ENCODE data around the gene ARVCF.

DNA sequence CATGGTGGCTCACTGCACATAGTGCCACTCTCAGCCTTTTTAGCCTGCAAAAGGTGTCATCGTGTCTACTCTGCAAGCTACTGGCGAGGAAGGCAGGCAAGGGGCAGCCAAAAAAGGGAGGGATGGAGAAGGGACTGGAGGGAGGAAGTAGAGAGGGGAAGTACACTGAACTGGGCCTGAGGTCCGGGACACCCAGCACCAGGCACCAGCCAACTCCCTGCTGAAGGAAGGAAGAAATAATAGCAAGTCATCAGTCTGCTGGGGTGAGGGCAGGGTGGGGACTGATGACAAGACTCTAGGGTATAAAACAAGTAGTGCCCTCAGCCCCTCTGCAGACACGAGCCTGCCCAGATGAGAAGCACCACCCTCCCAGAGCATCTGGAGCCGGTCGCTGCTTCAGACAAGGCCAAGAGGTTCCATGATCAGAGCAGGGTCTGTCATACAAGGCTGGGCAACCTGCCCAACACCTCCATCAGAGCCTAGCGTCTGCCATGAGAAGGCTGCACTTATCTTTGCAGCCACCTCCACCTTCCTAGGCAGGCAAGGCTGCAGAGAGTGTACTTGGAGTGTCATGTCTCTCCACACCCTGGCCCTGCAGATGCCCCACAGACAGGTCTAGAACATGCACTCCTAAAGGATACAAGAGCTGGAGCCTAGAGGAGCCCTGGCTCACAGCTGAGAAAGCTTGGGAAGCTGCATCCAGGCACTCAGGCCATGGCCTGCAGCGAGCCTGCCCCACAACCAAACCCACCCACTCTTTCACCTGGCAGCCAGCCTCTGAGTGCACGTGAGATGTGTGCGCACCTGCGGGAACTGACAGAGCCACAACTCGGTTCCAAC, 84.0 kb downstream of the ARVCF start:
- TF ChIP-seq, protein P1, sequence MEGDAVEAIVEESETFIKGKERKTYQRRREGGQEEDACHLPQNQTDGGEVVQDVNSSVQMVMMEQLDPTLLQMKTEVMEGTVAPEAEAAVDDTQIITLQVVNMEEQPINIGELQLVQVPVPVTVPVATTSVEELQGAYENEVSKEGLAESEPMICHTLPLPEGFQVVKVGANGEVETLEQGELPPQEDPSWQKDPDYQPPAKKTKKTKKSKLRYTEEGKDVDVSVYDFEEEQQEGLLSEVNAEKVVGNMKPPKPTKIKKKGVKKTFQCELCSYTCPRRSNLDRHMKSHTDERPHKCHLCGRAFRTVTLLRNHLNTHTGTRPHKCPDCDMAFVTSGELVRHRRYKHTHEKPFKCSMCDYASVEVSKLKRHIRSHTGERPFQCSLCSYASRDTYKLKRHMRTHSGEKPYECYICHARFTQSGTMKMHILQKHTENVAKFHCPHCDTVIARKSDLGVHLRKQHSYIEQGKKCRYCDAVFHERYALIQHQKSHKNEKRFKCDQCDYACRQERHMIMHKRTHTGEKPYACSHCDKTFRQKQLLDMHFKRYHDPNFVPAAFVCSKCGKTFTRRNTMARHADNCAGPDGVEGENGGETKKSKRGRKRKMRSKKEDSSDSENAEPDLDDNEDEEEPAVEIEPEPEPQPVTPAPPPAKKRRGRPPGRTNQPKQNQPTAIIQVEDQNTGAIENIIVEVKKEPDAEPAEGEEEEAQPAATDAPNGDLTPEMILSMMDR (IDR thresholded peaks at IDR 0.05) = no peak
- no peak for TF ChIP-seq POLR2A (IDR thresholded peaks at IDR 0.05; ENCODE audit: low read depth)
- TF ChIP-seq EP300 (IDR thresholded peaks at IDR 0.05) = no peak
- TF ChIP-seq POLR2AphosphoS5 (IDR thresholded peaks at IDR 0.05) = no peak

Measured in esophagus muscularis mucosa (tissue), 4 donors.